HepG2 (cell line): ENCODE results near the gene DAGLB. TPM values are rescaled to one million over a fixed set of nuclear protein-coding genes. Genes with fewer than 3 reads are reported as not detected.

Experiments used
- DMAP1 ChIP-seq: IDR thresholded peaks from 2 replicates; pipeline ENCODE4 v1.6.1; 2016
- EED ChIP-seq: sonication (generic); formaldehyde crosslinking; IDR thresholded peaks from 2 replicates; pipeline ENCODE4 v1.5.0; 2020; ENCODE audit warnings: mild to moderate bottlenecking, missing genetic modification reagents
- ERF ChIP-seq: IDR thresholded peaks from 2 replicates; pipeline ENCODE4 v1.6.1; 2018; ENCODE audit warnings: missing biosample characterization, missing genetic modification reagents
- GATAD1 ChIP-seq: IDR thresholded peaks from 2 replicates; pipeline ENCODE4 v1.6.1; 2016; ENCODE audit warnings: missing genetic modification reagents, missing compliant biosample characterization
- GLI4 ChIP-seq: sonication (generic); formaldehyde crosslinking; IDR thresholded peaks from 2 replicates; pipeline ENCODE4 v1.5.1; 2020; ENCODE audit warnings: missing genetic modification reagents, mild to moderate bottlenecking, moderate library complexity, borderline replicate concordance
- HOXA5 ChIP-seq: sonication (generic); formaldehyde crosslinking; IDR thresholded peaks from 2 replicates; pipeline ENCODE4 v1.4.0; 2020; ENCODE audit warnings: missing genetic modification reagents
- KDM6A ChIP-seq: IDR thresholded peaks from 2 replicates; pipeline ENCODE4 v1.6.1; 2016; ENCODE audit warnings: low read depth
- KLF6 ChIP-seq: IDR thresholded peaks from 2 replicates; pipeline ENCODE4 v1.8.0; 2016; ENCODE audit warnings: missing biosample characterization, missing genetic modification reagents
- MEF2D ChIP-seq: sonication (generic); formaldehyde crosslinking; IDR thresholded peaks from 2 replicates; pipeline ENCODE4 v1.5.1; 2020; ENCODE audit warnings: mild to moderate bottlenecking, missing genetic modification reagents
- MXD4 ChIP-seq: IDR thresholded peaks from 2 replicates; pipeline ENCODE4 v1.6.1; 2016; ENCODE audit warnings: mild to moderate bottlenecking, missing biosample characterization, missing genetic modification reagents
- YEATS4 ChIP-seq: sonication (generic); formaldehyde crosslinking; IDR thresholded peaks from 2 replicates; pipeline ENCODE4 v1.4.0; 2020; ENCODE audit warnings: missing genetic modification reagents, borderline replicate concordance
- ZEB1 ChIP-seq: IDR thresholded peaks from 2 replicates; pipeline ENCODE4 v1.6.1; 2012; ENCODE audit warnings: mild to moderate bottlenecking, low read depth, inconsistent platforms; ENCODE audit not compliant: insufficient replicate concordance
- ZNF10 ChIP-seq: sonication (generic); formaldehyde crosslinking; IDR thresholded peaks from 2 replicates; pipeline ENCODE4 v1.4.0; 2020; ENCODE audit warnings: mild to moderate bottlenecking, low read depth, missing genetic modification reagents, borderline replicate concordance
- ZNF264 ChIP-seq: sonication (generic); formaldehyde crosslinking; IDR thresholded peaks from 2 replicates; pipeline ENCODE4 v1.4.0; 2020; ENCODE audit warnings: missing genetic modification reagents
- ZNF530 ChIP-seq: sonication (generic); formaldehyde crosslinking; IDR thresholded peaks from 2 replicates; pipeline ENCODE4 v1.5.0; 2020; ENCODE audit warnings: low read depth, mild to moderate bottlenecking, missing genetic modification reagents
- ZNF724P ChIP-seq: sonication (generic); formaldehyde crosslinking; IDR thresholded peaks from 2 replicates; pipeline ENCODE4 v1.8.0; 2022; ENCODE audit warnings: missing genetic modification reagents, borderline replicate concordance
- polyA plus RNA-seq, 8 experiments: library from polyadenylated mRNA; depleted of rRNA in 3 of 8; stranded (reverse) in 7 of 8; unstranded in 1 of 8; fragments of >200 nt; fragmentation: Illumina TruSeq in 4 of 8; extraction: Trizol in 4 of 8; gene quantifications; 2 replicates each; pipeline versions ENCODE4 v1.2.1 to v1.2.3, GENCODE V29; 2011 to 2016; ENCODE audit warnings: low read depth in 4 of 8, missing spikeins in 1 of 8, mixed read lengths in 1 of 8; ENCODE audit not compliant: insufficient read depth in 1 of 8
- total RNA-seq, 5 experiments: library from RNA; depleted of rRNA; stranded (reverse); fragments of >200 nt; fragmentation: Illumina TruSeq; extraction: Trizol; gene quantifications; 2 replicates each; pipeline ENCODE4 v1.2.3, GENCODE V29; 2016; ENCODE audit warnings: low read depth in 1 of 5
- TF ChIP-seq, protein P1 (sequence below): sonication (generic); formaldehyde crosslinking; IDR thresholded peaks from 2 replicates; pipeline ENCODE4 v1.4.0; 2020; ENCODE audit warnings: missing genetic modification reagents, mild to moderate bottlenecking, borderline replicate concordance
- TF ChIP-seq, protein P2 (sequence below): sonication (generic); formaldehyde crosslinking; IDR thresholded peaks from 2 replicates; pipeline ENCODE4 v1.5.1; 2020; ENCODE audit warnings: mild to moderate bottlenecking, missing genetic modification reagents
- TF ChIP-seq, protein P3 (sequence below): sonication (generic); formaldehyde crosslinking; IDR thresholded peaks from 2 replicates; pipeline ENCODE4 v1.5.1; 2020; ENCODE audit warnings: missing genetic modification reagents, mild to moderate bottlenecking, borderline replicate concordance
- TF ChIP-seq, protein P4 (sequence below): sonication (generic); formaldehyde crosslinking; conservative IDR thresholded peaks from 2 replicates; pipeline ENCODE4 v1.4.0; 2020; ENCODE audit warnings: missing genetic modification reagents
- TF ChIP-seq, protein P5 (sequence below): sonication (generic); formaldehyde crosslinking; IDR thresholded peaks from 2 replicates; pipeline ENCODE4 v1.4.0; 2020; ENCODE audit warnings: missing genetic modification reagents

The DAGLB gene
- total and polyA plus RNA-seq, 2 of the 13 experiments (the other 11 are each of a cell fraction or from before 2014, with no cell fraction given), result 7.9 to 9.8 TPM

DNA sequence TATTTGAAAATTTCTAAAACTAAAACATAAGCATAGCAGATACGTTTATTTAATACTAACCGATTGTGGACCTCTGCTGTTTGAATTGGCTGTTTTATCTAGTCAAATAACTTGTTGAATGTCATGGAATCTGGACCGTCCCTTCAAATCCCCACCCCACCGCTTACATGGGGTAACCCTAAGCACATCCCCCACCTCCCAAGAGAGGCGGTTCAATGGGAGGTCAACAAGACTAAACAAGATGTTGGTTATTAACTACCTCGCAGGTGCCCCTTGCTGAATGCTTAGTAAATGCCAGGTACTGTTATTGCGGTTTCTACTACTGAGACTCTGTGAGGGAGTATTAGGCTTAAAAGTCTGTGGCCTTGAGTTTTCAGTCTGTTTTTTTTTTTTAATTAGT is 70.9 kb downstream of the DAGLB start (continued):
- TF ChIP-seq YEATS4 (CRISPR knock-in tag) (no peak), ZNF264 (CRISPR knock-in tag) (no peak), MXD4 (CRISPR knock-in tag) (0 out of 2 replicates have a peak, but pooled peaks have one; percentile 39), ZNF530 (CRISPR knock-in tag) (no peak), ERF (CRISPR knock-in tag) (no peak), GLI4 (CRISPR knock-in tag) (no peak), ZNF10 (no peak), DMAP1 (no peak), ZEB1 (peak; percentile 50), ZNF724P (CRISPR knock-in tag) (no peak), EED (CRISPR knock-in tag) (no peak), MEF2D (CRISPR knock-in tag) (no peak), HOXA5 (CRISPR knock-in tag) (no peak), KDM6A (CRISPR knock-in tag) (no peak), GATAD1 (CRISPR knock-in tag) (no peak), KLF6 (CRISPR knock-in tag) (no peak)
- TF ChIP-seq, protein P1, sequence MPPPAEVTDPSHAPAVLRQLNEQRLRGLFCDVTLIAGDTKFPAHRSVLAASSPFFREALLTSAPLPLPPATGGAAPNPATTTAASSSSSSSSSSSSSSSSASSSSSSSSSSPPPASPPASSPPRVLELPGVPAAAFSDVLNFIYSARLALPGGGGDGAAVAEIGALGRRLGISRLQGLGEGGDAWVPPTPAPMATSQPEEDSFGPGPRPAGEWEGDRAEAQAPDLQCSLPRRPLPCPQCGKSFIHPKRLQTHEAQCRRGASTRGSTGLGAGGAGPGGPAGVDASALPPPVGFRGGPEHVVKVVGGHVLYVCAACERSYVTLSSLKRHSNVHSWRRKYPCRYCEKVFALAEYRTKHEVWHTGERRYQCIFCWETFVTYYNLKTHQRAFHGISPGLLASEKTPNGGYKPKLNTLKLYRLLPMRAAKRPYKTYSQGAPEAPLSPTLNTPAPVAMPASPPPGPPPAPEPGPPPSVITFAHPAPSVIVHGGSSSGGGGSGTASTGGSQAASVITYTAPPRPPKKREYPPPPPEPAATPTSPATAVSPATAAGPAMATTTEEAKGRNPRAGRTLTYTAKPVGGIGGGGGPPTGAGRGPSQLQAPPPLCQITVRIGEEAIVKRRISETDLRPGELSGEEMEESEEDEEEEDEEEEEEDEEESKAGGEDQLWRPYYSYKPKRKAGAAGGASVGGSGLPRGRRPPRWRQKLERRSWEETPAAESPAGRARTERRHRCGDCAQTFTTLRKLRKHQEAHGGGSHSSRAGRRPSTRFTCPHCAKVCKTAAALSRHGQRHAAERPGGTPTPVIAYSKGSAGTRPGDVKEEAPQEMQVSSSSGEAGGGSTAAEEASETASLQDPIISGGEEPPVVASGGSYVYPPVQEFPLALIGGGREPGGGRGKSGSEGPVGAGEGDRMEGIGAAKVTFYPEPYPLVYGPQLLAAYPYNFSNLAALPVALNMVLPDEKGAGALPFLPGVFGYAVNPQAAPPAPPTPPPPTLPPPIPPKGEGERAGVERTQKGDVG (CRISPR knock-in tag), result no peak
- TF ChIP-seq, protein P2, sequence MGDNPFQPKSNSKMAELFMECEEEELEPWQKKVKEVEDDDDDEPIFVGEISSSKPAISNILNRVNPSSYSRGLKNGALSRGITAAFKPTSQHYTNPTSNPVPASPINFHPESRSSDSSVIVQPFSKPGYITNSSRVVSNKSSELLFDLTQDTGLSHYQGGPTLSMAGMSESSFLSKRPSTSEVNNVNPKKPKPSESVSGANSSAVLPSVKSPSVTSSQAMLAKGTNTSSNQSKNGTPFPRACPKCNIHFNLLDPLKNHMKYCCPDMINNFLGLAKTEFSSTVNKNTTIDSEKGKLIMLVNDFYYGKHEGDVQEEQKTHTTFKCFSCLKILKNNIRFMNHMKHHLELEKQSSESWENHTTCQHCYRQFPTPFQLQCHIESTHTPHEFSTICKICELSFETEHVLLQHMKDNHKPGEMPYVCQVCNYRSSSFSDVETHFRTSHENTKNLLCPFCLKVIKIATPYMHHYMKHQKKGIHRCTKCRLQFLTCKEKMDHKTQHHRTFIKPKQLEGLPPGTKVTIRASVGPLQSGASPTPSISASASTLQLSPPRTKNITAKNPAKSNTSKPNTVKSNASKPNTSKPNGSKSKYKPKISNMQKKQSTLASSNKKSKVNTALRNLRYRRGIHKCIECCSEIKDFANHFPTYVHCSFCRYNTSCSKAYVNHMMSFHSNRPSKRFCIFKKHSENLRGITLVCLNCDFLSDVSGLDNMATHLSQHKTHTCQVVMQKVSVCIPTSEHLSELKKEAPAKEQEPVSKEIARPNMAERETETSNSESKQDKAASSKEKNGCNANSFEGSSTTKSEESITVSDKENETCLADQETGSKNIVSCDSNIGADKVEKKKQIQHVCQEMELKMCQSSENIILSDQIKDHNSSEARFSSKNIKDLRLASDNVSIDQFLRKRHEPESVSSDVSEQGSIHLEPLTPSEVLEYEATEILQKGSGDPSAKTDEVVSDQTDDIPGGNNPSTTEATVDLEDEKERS (CRISPR knock-in tag), result 0 out of 2 replicates have a peak, but pooled peaks have one; percentile 64
- TF ChIP-seq, protein P3, sequence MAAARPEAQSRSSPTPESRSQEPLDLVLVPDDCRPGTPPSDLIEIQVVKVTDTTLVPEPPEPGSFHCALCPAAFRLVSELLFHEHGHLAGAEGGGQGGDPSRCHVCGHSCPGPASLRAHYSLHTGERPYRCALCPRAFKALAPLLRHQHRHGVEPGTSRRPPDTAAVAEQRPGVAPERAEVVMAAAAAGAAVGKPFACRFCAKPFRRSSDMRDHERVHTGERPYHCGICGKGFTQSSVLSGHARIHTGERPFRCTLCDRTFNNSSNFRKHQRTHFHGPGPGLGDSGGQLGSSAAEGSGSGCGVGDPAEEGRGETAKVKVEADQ (CRISPR knock-in tag), result no peak
- TF ChIP-seq, protein P4, sequence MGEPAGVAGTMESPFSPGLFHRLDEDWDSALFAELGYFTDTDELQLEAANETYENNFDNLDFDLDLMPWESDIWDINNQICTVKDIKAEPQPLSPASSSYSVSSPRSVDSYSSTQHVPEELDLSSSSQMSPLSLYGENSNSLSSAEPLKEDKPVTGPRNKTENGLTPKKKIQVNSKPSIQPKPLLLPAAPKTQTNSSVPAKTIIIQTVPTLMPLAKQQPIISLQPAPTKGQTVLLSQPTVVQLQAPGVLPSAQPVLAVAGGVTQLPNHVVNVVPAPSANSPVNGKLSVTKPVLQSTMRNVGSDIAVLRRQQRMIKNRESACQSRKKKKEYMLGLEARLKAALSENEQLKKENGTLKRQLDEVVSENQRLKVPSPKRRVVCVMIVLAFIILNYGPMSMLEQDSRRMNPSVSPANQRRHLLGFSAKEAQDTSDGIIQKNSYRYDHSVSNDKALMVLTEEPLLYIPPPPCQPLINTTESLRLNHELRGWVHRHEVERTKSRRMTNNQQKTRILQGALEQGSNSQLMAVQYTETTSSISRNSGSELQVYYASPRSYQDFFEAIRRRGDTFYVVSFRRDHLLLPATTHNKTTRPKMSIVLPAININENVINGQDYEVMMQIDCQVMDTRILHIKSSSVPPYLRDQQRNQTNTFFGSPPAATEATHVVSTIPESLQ, result no peak
- TF ChIP-seq, protein P5, sequence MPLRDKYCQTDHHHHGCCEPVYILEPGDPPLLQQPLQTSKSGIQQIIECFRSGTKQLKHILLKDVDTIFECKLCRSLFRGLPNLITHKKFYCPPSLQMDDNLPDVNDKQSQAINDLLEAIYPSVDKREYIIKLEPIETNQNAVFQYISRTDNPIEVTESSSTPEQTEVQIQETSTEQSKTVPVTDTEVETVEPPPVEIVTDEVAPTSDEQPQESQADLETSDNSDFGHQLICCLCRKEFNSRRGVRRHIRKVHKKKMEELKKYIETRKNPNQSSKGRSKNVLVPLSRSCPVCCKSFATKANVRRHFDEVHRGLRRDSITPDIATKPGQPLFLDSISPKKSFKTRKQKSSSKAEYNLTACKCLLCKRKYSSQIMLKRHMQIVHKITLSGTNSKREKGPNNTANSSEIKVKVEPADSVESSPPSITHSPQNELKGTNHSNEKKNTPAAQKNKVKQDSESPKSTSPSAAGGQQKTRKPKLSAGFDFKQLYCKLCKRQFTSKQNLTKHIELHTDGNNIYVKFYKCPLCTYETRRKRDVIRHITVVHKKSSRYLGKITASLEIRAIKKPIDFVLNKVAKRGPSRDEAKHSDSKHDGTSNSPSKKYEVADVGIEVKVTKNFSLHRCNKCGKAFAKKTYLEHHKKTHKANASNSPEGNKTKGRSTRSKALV (CRISPR knock-in tag), result no peak
